Measurements from ENCODE around the gene SBF2. TPM values are rescaled to one million over a fixed set of nuclear protein-coding genes. Genes with fewer than 3 reads are reported as not detected.
A peak's percentile ranks its signal among the peaks of the same experiment; 100 is the strongest.

Gene SBF2
- total and polyA plus RNA-seq, 2 of the 13 experiments (the other 11 are each of a cell fraction or from before 2014, with no cell fraction given): 24.0 to 45.8 TPM

DNA sequence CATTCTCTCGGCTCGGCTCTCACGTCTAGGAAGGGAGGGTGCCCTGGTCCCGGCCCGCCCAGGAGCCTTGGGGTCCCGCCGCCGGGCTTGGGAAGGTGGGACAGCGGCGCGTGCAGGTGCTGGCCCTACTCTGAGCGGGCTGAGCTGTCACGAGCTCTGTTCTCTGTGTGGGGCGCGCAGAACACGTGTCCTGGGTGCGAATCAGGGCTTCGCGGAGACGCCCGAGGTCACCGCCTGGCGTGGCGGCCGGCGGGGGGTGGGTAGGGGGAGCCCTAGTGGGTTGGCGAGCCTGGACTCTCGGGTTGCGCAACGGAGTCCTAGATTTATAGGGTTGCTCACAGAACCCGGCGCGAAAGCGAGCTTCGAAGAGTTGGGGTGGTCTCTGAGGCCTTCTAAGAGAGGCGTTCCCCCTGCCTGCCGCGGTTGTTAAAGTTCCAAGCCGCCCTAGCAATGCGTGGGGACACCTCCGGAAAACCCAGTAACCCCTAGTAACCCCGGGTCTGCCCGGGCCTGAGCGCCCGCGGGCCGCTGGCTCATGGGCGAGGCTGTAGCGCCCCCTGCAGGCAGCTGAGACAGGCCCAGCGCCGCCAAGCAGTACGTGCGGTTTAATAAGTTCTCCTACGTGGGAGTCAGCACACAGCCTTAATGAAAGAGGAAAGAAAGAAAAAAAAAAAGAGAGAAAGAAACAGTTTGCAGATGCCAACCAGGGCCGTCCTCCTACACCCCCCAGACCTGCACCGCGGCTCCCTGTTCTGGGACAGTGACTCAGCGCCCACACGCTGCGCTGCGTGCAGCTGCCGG lies 13.6 kb upstream of the SBF2 start (continued):
- TF ChIP-seq, protein P1, sequence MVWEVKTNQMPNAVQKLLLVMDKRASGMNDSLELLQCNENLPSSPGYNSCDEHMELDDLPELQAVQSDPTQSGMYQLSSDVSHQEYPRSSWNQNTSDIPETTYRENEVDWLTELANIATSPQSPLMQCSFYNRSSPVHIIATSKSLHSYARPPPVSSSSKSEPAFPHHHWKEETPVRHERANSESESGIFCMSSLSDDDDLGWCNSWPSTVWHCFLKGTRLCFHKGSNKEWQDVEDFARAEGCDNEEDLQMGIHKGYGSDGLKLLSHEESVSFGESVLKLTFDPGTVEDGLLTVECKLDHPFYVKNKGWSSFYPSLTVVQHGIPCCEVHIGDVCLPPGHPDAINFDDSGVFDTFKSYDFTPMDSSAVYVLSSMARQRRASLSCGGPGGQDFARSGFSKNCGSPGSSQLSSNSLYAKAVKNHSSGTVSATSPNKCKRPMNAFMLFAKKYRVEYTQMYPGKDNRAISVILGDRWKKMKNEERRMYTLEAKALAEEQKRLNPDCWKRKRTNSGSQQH (CRISPR knock-in tag; IDR thresholded peaks at IDR 0.05; ENCODE audit: low read depth): no peak
- no peak for TF ChIP-seq ZNF24 (IDR thresholded peaks at IDR 0.05)
- TF ChIP-seq TOPORS (CRISPR knock-in tag; IDR thresholded peaks at IDR 0.05): no peak
- TF ChIP-seq, protein P2, sequence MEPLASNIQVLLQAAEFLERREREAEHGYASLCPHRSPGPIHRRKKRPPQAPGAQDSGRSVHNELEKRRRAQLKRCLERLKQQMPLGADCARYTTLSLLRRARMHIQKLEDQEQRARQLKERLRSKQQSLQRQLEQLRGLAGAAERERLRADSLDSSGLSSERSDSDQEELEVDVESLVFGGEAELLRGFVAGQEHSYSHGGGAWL (CRISPR knock-in tag; IDR thresholded peaks at IDR 0.05): peak; percentile 36; the same call in 1 of the 2 replicates
- TF ChIP-seq ZNF547 (CRISPR knock-in tag; IDR thresholded peaks at IDR 0.05): no peak
- TF ChIP-seq, protein P3, sequence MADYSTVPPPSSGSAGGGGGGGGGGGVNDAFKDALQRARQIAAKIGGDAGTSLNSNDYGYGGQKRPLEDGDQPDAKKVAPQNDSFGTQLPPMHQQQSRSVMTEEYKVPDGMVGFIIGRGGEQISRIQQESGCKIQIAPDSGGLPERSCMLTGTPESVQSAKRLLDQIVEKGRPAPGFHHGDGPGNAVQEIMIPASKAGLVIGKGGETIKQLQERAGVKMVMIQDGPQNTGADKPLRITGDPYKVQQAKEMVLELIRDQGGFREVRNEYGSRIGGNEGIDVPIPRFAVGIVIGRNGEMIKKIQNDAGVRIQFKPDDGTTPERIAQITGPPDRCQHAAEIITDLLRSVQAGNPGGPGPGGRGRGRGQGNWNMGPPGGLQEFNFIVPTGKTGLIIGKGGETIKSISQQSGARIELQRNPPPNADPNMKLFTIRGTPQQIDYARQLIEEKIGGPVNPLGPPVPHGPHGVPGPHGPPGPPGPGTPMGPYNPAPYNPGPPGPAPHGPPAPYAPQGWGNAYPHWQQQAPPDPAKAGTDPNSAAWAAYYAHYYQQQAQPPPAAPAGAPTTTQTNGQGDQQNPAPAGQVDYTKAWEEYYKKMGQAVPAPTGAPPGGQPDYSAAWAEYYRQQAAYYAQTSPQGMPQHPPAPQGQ (CRISPR knock-in tag; IDR thresholded peaks at IDR 0.05; ENCODE audit: borderline replicate concordance): no peak
- no peak for TF ChIP-seq CENPBD1 (CRISPR knock-in tag; IDR thresholded peaks at IDR 0.05; ENCODE audit: borderline replicate concordance, low read depth)
- TF ChIP-seq KAT8 (CRISPR knock-in tag; IDR thresholded peaks at IDR 0.05): no peak
- no peak for TF ChIP-seq ZNF101 (CRISPR knock-in tag; IDR thresholded peaks at IDR 0.05; ENCODE audit: borderline replicate concordance, low read depth)
- no peak for TF ChIP-seq ZNF891 (CRISPR knock-in tag; IDR thresholded peaks at IDR 0.05)
- TF ChIP-seq, protein P4, sequence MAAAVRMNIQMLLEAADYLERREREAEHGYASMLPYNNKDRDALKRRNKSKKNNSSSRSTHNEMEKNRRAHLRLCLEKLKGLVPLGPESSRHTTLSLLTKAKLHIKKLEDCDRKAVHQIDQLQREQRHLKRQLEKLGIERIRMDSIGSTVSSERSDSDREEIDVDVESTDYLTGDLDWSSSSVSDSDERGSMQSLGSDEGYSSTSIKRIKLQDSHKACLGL (CRISPR knock-in tag; IDR thresholded peaks at IDR 0.05): peak; percentile 61
- TF ChIP-seq GATA4 (IDR thresholded peaks at IDR 0.05; ENCODE audit: borderline replicate concordance, low read depth): no peak
- no peak for TF ChIP-seq ZNF260 (CRISPR knock-in tag; IDR thresholded peaks at IDR 0.05; ENCODE audit: borderline replicate concordance, low read depth)
- TF ChIP-seq, protein P5, sequence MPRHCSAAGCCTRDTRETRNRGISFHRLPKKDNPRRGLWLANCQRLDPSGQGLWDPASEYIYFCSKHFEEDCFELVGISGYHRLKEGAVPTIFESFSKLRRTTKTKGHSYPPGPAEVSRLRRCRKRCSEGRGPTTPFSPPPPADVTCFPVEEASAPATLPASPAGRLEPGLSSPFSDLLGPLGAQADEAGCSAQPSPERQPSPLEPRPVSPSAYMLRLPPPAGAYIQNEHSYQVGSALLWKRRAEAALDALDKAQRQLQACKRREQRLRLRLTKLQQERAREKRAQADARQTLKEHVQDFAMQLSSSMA (CRISPR knock-in tag; IDR thresholded peaks at IDR 0.05): no peak
- peak; percentile 33; the same call in 1 of the 2 replicates for TF ChIP-seq ZMYM3 (CRISPR knock-in tag; IDR thresholded peaks at IDR 0.05)
- TF ChIP-seq ARNT (IDR thresholded peaks at IDR 0.05): no peak
- peak; percentile 67; the same call in 1 of the 2 replicates for TF ChIP-seq ZNF280D (CRISPR knock-in tag; IDR thresholded peaks at IDR 0.05)
- peak; percentile 49; the same call in 1 of the 2 replicates for TF ChIP-seq ERF (CRISPR knock-in tag; IDR thresholded peaks at IDR 0.05)
- TF ChIP-seq ZNF354B (CRISPR knock-in tag; IDR thresholded peaks at IDR 0.05): no peak
- peak; percentile 86; the same call in 1 of the 2 replicates for TF ChIP-seq KDM2A (CRISPR knock-in tag; IDR thresholded peaks at IDR 0.05; ENCODE audit: borderline replicate concordance, low read depth)
- TF ChIP-seq MED1 (CRISPR knock-in tag; IDR thresholded peaks at IDR 0.05): peak; percentile 70
